ENCODE results near the gene VWA5B1. TPM values are rescaled to one million over a fixed set of nuclear protein-coding genes. Genes with fewer than 3 reads are reported as not detected.

The VWA5B1 gene
- total and polyA plus RNA-seq, 2 donors (not counting 3 experiments of a cell fraction or from before 2014, with no cell fraction given): not detected

DNA sequence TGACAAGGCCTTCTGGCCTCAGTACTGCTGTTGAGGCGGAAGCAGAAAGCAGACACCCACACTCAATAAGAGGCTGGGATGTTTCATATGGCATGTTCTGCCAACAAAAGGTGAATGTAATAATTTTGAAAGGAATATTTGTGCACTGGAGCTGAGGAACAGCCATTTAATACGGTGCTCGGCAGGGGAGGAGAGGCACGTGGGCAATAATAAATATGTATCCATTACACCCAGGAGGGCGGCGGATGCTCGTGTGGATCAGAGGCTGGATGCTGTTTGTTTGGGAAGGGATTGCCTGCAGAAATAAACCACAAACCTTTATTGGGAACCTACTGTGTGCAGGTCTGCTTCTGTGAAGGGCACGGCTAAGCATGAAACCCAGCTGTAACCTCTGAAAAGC is 92.0 kb downstream of the VWA5B1 start:
- H4K20me1 ChIP-seq (replicated peaks; ENCODE audit: control insufficient read depth, extremely low read depth, insufficient read depth, low read length): no peaks in the 10 kb centered on the region
- BruUV-seq (replicated peaks): no TSS peak
- H3K4me2 ChIP-seq (ENCODE audit: insufficient read depth, low read length): no peak overlapping the region
- ChIA-PET POLR2A (no interaction called here), CTCF (interaction anchor here (1.0 to 1.5 kb wide), 2 partner anchors 21 to 48 kb away, joined by 3 to 4 read pairs; no protein-coding TSS in a partner anchor)
- dilution Hi-C loops (cut with MboI; ENCODE audit: extremely low pct_ligation_motif_present, low sequenced_read_pairs) (no loop called here), intact Hi-C loops (cut with micrococcal nuclease) (no loop called here)
- no peaks in the 10 kb centered on the region for H3K36me3 ChIP-seq (ENCODE audit: control insufficient read depth in 2 of 2, extremely low read depth in 1 of 2, insufficient read depth in 2 of 2, low read length in 2 of 2)
- no peaks in the 10 kb centered on the region for H3K9me1 ChIP-seq (replicated peaks; ENCODE audit: control insufficient read depth, extremely low read depth, insufficient read depth, low read length)
- no peak overlapping the region for H2AFZ ChIP-seq (ENCODE audit: low read depth, low read length)
- TF ChIP-seq, protein P1, sequence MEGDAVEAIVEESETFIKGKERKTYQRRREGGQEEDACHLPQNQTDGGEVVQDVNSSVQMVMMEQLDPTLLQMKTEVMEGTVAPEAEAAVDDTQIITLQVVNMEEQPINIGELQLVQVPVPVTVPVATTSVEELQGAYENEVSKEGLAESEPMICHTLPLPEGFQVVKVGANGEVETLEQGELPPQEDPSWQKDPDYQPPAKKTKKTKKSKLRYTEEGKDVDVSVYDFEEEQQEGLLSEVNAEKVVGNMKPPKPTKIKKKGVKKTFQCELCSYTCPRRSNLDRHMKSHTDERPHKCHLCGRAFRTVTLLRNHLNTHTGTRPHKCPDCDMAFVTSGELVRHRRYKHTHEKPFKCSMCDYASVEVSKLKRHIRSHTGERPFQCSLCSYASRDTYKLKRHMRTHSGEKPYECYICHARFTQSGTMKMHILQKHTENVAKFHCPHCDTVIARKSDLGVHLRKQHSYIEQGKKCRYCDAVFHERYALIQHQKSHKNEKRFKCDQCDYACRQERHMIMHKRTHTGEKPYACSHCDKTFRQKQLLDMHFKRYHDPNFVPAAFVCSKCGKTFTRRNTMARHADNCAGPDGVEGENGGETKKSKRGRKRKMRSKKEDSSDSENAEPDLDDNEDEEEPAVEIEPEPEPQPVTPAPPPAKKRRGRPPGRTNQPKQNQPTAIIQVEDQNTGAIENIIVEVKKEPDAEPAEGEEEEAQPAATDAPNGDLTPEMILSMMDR (IDR thresholded peaks at IDR 0.05; ENCODE audit: extremely low read depth in 1 of 2, insufficient read depth in 1 of 2, low read depth in 1 of 2, low read length in 2 of 2): no peak
- no peak for DNase-seq (ENCODE audit: low read depth, low spot score)
- H3K27me3 ChIP-seq (ENCODE audit: control insufficient read depth in 2 of 2, insufficient read depth in 2 of 2, low read length in 2 of 2): peaks cover 2 to 3% of the 10 kb centered on the region in 2 experiments
- H3K4me1 ChIP-seq (ENCODE audit: control insufficient read depth, extremely low read depth, insufficient read depth, low read length): no peaks in the 10 kb centered on the region
- no peaks in the 10 kb centered on the region for H3K9me3 ChIP-seq (replicated peaks; ENCODE audit: control insufficient read depth, insufficient read depth, low read length)
- H3K79me2 ChIP-seq (ENCODE audit: control insufficient read depth, insufficient read depth, low read length): no peaks in the 10 kb centered on the region
- no peak overlapping the region for H3K4me3 ChIP-seq (replicated peaks in 1 of 3; ENCODE audit: insufficient read depth in 1 of 3, low read depth in 1 of 3, low read length in 3 of 3)
- H3K27ac ChIP-seq (ENCODE audit: insufficient read depth, low read depth, low read length): no peak overlapping the region
- no peak overlapping the region for H3K9ac ChIP-seq (replicated peaks; ENCODE audit: extremely low read depth, insufficient read depth, low read length)
- no peak for FAIRE-seq

- Histone ChIP-seq H2AFZ (ENCODE audit: low read depth, low read length) (no peak overlapping the region), H3K9me3 (replicated peaks; ENCODE audit: control insufficient read depth, insufficient read depth, low read length) (no peaks in the 10 kb centered on the region), H3K27ac (ENCODE audit: insufficient read depth, low read depth, low read length) (no peak overlapping the region), H3K79me2 (ENCODE audit: control insufficient read depth, insufficient read depth, low read length) (no peaks in the 10 kb centered on the region), H3K36me3 (ENCODE audit: control insufficient read depth in 2 of 2, extremely low read depth in 1 of 2, insufficient read depth in 2 of 2, low read length in 2 of 2) (no peaks in the 10 kb centered on the region), H3K4me2 (ENCODE audit: insufficient read depth, low read length) (no peak overlapping the region), H3K4me1 (ENCODE audit: control insufficient read depth, extremely low read depth, insufficient read depth, low read length) (no peaks in the 10 kb centered on the region), H3K4me3 (replicated peaks in 1 of 3; ENCODE audit: insufficient read depth in 1 of 3, low read depth in 1 of 3, low read length in 3 of 3) (no peak overlapping the region), H3K9me1 (replicated peaks; ENCODE audit: control insufficient read depth, extremely low read depth, insufficient read depth, low read length) (no peaks in the 10 kb centered on the region), H4K20me1 (replicated peaks; ENCODE audit: control insufficient read depth, extremely low read depth, insufficient read depth, low read length) (no peaks in the 10 kb centered on the region), H3K27me3 (ENCODE audit: control insufficient read depth in 2 of 2, insufficient read depth in 2 of 2, low read length in 2 of 2) (peaks cover 2 to 3% of the 10 kb centered on the region in 2 experiments), H3K9ac (replicated peaks; ENCODE audit: extremely low read depth, insufficient read depth, low read length) (no peak overlapping the region)
- ChIA-PET POLR2A (no interaction called here), CTCF (interaction anchor here (0.8 to 1.5 kb wide), 4 partner anchors 22 to 111 kb away, joined by 3 to 4 read pairs (median 4); no protein-coding TSS in a partner anchor)
- intact Hi-C loops (cut with micrococcal nuclease): no loop called here
- TF ChIP-seq JUN (IDR thresholded peaks at IDR 0.05; ENCODE audit: borderline replicate concordance, insufficient read depth, insufficient read length, low read depth) (no peak), FOS (IDR thresholded peaks at IDR 0.05; ENCODE audit: borderline replicate concordance, insufficient read depth, low read length) (no peak), MAX (IDR thresholded peaks at IDR 0.05; ENCODE audit: insufficient read depth, insufficient read length) (no peak), GATA2 (IDR thresholded peaks at IDR 0.05; ENCODE audit: insufficient read depth, insufficient read length, low read depth, low read length) (no peak), EZH2 (IDR thresholded peaks at IDR 0.05; ENCODE audit: borderline replicate concordance, low read depth, low read length, severe bottlenecking) (no peak), POLR2AphosphoS5 (IDR thresholded peaks at IDR 0.05; ENCODE audit: insufficient read depth, low read depth, low read length) (no peak), MYC (IDR thresholded peaks at IDR 0.05; ENCODE audit: low read depth, low read length) (no peak)
- TF ChIP-seq, protein P1 (IDR thresholded peaks at IDR 0.05; ENCODE audit: extremely low read depth in 1 of 2, insufficient read depth in 1 of 2, low read depth in 1 of 2, low read length in 2 of 2): no peak
- FAIRE-seq (no peak), DNase-seq (ENCODE audit: low read depth, low spot score) (no peak)
- BruUV-seq (replicated peaks): no TSS peak
- dilution Hi-C loops (cut with MboI; ENCODE audit: extremely low pct_ligation_motif_present, low sequenced_read_pairs): no loop called here
Measured at GRCh38 chr1:20383631-20384030, 93.0 kb downstream of the VWA5B1 start.
